Peyer's patch (tissue), 4 donors: ENCODE data around the gene FBRSL1. TPM values are rescaled to one million over a fixed set of nuclear protein-coding genes. Genes with fewer than 3 reads are reported as not detected.

ENCODE experiments used
- DNase-seq, 3 donors: peaks; one replicate each; pipeline ENCODE4 v3.0.0-alpha.2; 2017 to 2019
- H3K27ac ChIP-seq, 4 donors: fragments of 200-600 bp; sonication (generic); one replicate each; pipeline ENCODE4 v1.5.1; 2016 to 2019
- H3K27me3 ChIP-seq, 2 donors: fragments of 200-600 bp; sonication (generic); one replicate each; pipeline ENCODE4 v1.5.1; 2019
- H3K36me3 ChIP-seq, 3 donors: fragments of 200-600 bp; sonication (generic); one replicate each; pipeline ENCODE4 v1.5.1; 2016 to 2019
- H3K4me1 ChIP-seq, 4 donors: fragments of 200-600 bp; sonication (generic); one replicate each; pipeline ENCODE4 v1.5.1; 2016 to 2019
- H3K4me3 ChIP-seq, 4 donors: fragments of 200-600 bp; sonication (generic); 1 replicate in 3 of 4; 2 replicates in 1 of 4; pipeline ENCODE4 v1.5.1; 2016 to 2019; ENCODE audit warnings: mild to moderate bottlenecking in 1 of 4
- H3K9me3 ChIP-seq, 4 donors: fragments of 200-600 bp; sonication (generic); one replicate each; pipeline ENCODE4 v1.5.1; 2016 to 2019; ENCODE audit warnings: mild to moderate bottlenecking in 1 of 4
- POLR2A ChIP-seq, 2 donors: fragments of 450-650 bp; IDR thresholded peaks; one replicate each; pipeline ENCODE4 v1.5.1; 2017; ENCODE audit warnings: antibody characterized with exemption in 2 of 2, mild to moderate bottlenecking in 2 of 2, moderate library complexity in 2 of 2
- total RNA-seq, 4 donors: library from RNA; depleted of rRNA; stranded (reverse); fragments of >200 nt; gene quantifications; one replicate each; pipeline ENCODE4 v1.1.0, GENCODE V29; 2016
- TF ChIP-seq, protein P1 (sequence below), 6 experiments: fragments of 450-650 bp in 4 of 6; fragments of 200-600 bp in 2 of 6; sonication (generic) in 1 of 6; IDR thresholded peaks; one replicate each; pipeline ENCODE4 v1.5.1; 2017 to 2019; ENCODE audit warnings: antibody characterized with exemption in 6 of 6, mild to moderate bottlenecking in 3 of 6, moderate library complexity in 1 of 6

FBRSL1 gene
- total RNA-seq, 4 donors from 2014 or later = 48.3 to 484 (median 63.5) TPM

DNA sequence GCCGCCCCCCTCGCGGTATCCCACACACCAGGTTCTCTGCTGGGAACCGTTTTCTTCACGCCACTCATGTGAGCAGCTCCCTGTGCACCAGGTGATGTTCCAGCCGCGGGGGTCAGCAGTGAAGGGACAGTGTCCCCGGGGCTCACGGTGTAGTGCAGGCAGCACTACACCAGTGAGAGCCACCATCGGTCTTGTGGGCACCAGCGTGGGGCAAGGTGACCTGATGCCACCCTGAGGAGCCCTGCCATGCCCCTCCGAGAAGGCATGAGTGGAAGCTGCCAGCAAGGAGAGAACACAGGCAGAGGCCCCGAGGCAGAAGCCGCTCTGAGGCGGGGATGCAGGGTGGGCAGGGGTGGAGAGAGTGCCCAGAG lies 11.5 kb upstream of the FBRSL1 start:
- DNase-seq = no peak
- Histone ChIP-seq H3K9me3 (no peaks in the 10 kb centered on the region), H3K27ac (no peak overlapping the region), H3K4me1 (no peaks in the 10 kb centered on the region), H3K27me3 (no peaks in the 10 kb centered on the region), H3K4me3 (no peak overlapping the region), H3K36me3 (no peaks in the 10 kb centered on the region)
- TF ChIP-seq POLR2A (IDR thresholded peaks at IDR 0.05) = no peak
- TF ChIP-seq, protein P1, sequence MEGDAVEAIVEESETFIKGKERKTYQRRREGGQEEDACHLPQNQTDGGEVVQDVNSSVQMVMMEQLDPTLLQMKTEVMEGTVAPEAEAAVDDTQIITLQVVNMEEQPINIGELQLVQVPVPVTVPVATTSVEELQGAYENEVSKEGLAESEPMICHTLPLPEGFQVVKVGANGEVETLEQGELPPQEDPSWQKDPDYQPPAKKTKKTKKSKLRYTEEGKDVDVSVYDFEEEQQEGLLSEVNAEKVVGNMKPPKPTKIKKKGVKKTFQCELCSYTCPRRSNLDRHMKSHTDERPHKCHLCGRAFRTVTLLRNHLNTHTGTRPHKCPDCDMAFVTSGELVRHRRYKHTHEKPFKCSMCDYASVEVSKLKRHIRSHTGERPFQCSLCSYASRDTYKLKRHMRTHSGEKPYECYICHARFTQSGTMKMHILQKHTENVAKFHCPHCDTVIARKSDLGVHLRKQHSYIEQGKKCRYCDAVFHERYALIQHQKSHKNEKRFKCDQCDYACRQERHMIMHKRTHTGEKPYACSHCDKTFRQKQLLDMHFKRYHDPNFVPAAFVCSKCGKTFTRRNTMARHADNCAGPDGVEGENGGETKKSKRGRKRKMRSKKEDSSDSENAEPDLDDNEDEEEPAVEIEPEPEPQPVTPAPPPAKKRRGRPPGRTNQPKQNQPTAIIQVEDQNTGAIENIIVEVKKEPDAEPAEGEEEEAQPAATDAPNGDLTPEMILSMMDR (IDR thresholded peaks at IDR 0.05) = no peak

DNA sequence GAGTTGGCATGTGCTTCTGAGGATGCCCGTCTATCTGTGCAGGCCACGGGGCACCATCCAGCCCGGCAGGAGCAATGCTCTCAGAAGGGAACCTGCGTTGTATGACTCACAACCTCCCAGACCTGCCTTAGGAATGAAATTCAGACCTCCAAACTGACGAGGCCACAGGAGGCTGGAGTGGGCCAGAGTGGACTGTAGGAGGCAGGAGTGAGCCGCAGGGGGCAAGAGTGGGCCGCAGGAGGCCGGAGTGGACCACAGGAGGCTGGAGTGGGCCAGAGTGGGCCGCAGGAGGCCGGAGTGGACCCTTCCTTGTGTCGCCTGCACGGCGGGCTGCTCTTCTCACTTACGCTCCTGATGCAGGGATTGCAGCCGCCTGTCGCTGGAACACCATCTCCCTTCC lies 11.1 kb upstream of the FBRSL1 start:
- no peaks in the 10 kb centered on the region for H3K36me3 ChIP-seq
- DNase-seq = no peak
- no peak overlapping the region for H3K4me3 ChIP-seq
- no peaks in the 10 kb centered on the region for H3K9me3 ChIP-seq
- no peaks in the 10 kb centered on the region for H3K27me3 ChIP-seq
- TF ChIP-seq, protein P1 (IDR thresholded peaks at IDR 0.05) = no peak
- no peak for TF ChIP-seq POLR2A (IDR thresholded peaks at IDR 0.05)
- H3K27ac ChIP-seq = no peak overlapping the region
- no peaks in the 10 kb centered on the region for H3K4me1 ChIP-seq

- H3K27me3 ChIP-seq = no peaks in the 10 kb centered on the region
- no peak overlapping the region for H3K4me3 ChIP-seq
- TF ChIP-seq, protein P1 (IDR thresholded peaks at IDR 0.05) = no peak
- TF ChIP-seq POLR2A (IDR thresholded peaks at IDR 0.05) = no peak
- no peaks in the 10 kb centered on the region for H3K4me1 ChIP-seq
- no peaks in the 10 kb centered on the region for H3K9me3 ChIP-seq
- no peaks in the 10 kb centered on the region for H3K36me3 ChIP-seq
- no peak overlapping the region for H3K27ac ChIP-seq
- no peak for DNase-seq
Measured at GRCh38 chr12:132479291-132479690, 10.7 kb upstream of the FBRSL1 start.

GRCh38 chr12:132479938-132480622 lies 9.9 kb upstream of the FBRSL1 start:
- no peak overlapping the region for H3K4me3 ChIP-seq
- DNase-seq = no peak
- no peak for TF ChIP-seq POLR2A (IDR thresholded peaks at IDR 0.05)

DNA sequence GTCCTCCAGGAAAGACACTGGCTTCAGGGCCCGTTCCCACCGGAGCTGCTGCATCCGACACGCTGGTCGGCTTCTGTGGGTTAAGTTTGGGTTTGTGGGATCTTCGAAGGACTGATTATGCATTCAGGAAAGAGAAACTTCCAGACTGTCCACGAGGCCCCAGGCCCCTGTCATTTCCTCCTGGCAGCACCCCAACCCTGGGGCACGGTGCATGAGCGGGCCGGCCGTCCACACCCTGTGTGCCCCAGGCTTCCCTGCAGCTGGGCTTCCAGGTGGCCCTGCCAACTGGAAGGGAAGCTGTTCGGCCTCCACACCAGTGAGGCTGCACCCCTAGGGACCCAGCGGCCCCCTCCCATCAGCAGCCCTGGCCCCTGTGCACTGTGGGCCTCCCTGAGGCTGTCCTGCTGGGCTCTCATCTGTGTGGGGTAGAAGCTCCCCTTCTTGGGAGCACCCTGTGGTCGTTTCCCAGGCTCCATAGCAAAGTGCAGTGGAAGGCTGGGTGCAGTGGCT lies 9.3 kb upstream of the FBRSL1 start:
- no peaks in the 10 kb centered on the region for H3K9me3 ChIP-seq
- no peak for DNase-seq
- TF ChIP-seq POLR2A (IDR thresholded peaks at IDR 0.05) = no peak
- TF ChIP-seq, protein P1 (IDR thresholded peaks at IDR 0.05) = no peak
- no peak overlapping the region for H3K27ac ChIP-seq
- no peak overlapping the region for H3K4me3 ChIP-seq
- no peaks in the 10 kb centered on the region for H3K27me3 ChIP-seq
- no peaks in the 10 kb centered on the region for H3K4me1 ChIP-seq
- no peaks in the 10 kb centered on the region for H3K36me3 ChIP-seq

More at GRCh38 chr12:132479938-132480622, 9.9 kb upstream of the FBRSL1 start:
- no peaks in the 10 kb centered on the region for H3K27me3 ChIP-seq
- no peaks in the 10 kb centered on the region for H3K36me3 ChIP-seq
- H3K4me1 ChIP-seq = no peaks in the 10 kb centered on the region
- no peaks in the 10 kb centered on the region for H3K9me3 ChIP-seq
- H3K27ac ChIP-seq = no peak overlapping the region

- no peak for DNase-seq
- H3K36me3 ChIP-seq = no peaks in the 10 kb centered on the region
- no peak overlapping the region for H3K4me3 ChIP-seq
- H3K9me3 ChIP-seq = no peaks in the 10 kb centered on the region
- H3K27ac ChIP-seq = no peak overlapping the region
- H3K4me1 ChIP-seq = no peaks in the 10 kb centered on the region
- no peak for TF ChIP-seq POLR2A (IDR thresholded peaks at IDR 0.05)
- TF ChIP-seq, protein P1 (IDR thresholded peaks at IDR 0.05) = no peak
- no peaks in the 10 kb centered on the region for H3K27me3 ChIP-seq
Measured at GRCh38 chr12:132481345-132481744, 8.6 kb upstream of the FBRSL1 start.
